D721Med (cell line): ENCODE results near the gene ETV2.
A peak's percentile ranks its signal among the peaks of the same experiment; 100 is the strongest.

Experiments
- DNase-seq: peaks from one replicate; pipeline ENCODE4 v3.0.0; 2011; ENCODE audit warnings: low spot score; ENCODE audit not compliant: insufficient read length
- FAIRE-seq: peaks from 2 replicates; lab custom pipeline; 2011; peaks lifted over from hg19 to GRCh38; lab: Jason Lieb, UNC
- TF ChIP-seq, protein P1 (sequence below): IDR thresholded peaks from 2 replicates; pipeline ENCODE4 v1.5.1; 2012; ENCODE audit warnings: mild to moderate bottlenecking, control low read depth; ENCODE audit not compliant: insufficient read depth; ENCODE audit errors: missing control alignments

The ETV2 gene

DNA sequence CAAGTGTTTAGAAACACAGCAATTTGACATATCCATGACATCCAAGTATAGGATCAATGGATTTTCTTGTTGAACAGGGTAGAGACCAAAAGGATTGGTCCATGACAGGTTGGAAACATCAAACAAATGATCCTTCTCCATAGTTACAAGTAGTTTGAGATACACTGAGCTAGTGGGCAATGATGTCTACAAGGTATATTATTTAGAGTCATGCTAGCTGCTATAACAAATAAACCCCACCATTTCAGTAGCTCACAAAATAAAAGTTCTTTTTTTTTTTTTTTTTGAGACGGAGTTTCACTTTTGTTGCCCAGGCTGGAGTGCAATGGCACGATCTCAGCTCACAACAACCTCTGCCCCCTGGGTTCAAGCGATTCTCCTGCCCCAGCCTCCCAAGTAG lies 33.9 kb upstream of the ETV2 start:
- FAIRE-seq (no peak), DNase-seq (no peak)
- TF ChIP-seq, protein P1, sequence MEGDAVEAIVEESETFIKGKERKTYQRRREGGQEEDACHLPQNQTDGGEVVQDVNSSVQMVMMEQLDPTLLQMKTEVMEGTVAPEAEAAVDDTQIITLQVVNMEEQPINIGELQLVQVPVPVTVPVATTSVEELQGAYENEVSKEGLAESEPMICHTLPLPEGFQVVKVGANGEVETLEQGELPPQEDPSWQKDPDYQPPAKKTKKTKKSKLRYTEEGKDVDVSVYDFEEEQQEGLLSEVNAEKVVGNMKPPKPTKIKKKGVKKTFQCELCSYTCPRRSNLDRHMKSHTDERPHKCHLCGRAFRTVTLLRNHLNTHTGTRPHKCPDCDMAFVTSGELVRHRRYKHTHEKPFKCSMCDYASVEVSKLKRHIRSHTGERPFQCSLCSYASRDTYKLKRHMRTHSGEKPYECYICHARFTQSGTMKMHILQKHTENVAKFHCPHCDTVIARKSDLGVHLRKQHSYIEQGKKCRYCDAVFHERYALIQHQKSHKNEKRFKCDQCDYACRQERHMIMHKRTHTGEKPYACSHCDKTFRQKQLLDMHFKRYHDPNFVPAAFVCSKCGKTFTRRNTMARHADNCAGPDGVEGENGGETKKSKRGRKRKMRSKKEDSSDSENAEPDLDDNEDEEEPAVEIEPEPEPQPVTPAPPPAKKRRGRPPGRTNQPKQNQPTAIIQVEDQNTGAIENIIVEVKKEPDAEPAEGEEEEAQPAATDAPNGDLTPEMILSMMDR, result no peak

DNA sequence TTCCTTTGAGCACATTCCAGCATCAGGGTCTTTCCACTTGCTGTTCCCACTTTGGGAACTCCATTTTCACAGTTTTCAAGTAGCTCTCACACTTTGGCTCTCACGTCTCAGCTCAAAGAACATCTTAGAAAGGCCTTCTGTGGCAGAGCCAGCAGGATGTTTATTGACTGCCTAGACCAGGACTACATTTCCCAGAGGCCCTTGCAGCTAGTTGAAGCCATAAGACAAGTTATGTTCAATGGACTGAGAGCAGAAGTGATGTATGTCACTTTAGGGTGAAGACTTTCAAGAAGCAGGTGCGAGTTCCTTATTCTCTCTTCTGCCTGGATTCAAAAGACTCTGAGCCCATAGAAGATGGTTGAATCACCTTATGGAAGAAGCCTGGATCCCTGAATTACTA lies 33.3 kb upstream of the ETV2 start:
- no peak for FAIRE-seq

DNA sequence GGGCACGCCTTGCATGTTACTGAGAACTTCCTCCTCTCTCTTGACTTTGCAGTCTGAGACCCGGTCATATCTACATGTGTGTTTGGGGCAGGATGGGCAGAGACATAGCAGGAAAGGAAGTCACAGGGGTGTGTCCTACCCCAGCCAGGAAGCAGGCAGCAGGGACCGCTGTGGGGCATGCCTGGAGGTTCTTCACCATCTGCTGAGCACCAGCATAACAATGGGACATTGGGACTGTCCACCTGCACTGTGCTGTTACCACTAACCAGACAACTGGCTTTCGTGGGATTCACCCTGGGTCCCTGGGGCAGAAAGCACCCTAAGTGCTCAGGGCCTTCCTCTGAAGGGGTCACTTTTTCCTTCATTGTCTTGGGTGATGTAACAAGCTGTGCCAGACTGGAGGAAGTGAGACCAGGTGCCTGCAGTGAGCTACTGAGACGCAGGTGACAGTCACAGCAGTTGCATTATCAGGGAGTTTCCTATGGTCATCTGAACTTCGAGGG lies 31.6 kb upstream of the ETV2 start:
- TF ChIP-seq, protein P1, result no peak
- FAIRE-seq (no peak), DNase-seq (no peak)

More for the DNA sequence above, 33.3 kb upstream of the ETV2 start:
- TF ChIP-seq, protein P1, result no peak
- DNase-seq, result no peak

DNA sequence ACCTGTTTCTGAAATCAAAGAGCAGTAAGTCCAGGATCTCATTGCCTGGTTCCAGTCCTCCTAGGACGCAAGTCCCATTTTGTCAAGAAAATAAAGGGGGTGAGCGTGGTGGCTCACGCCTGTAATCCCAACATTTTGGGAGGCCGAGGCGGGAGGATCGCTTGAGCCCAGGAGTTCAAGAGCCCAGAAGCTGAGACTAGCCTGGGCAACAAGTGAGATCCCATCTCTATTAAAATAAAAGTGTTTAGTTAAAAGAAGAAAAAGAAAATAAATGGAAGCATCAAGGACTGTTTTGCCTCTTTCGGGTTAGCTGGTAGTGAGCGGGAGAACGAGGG lies 29.4 kb upstream of the ETV2 start:
- TF ChIP-seq, protein P1, result no peak
- no peak for DNase-seq
- FAIRE-seq, result no peak

DNA sequence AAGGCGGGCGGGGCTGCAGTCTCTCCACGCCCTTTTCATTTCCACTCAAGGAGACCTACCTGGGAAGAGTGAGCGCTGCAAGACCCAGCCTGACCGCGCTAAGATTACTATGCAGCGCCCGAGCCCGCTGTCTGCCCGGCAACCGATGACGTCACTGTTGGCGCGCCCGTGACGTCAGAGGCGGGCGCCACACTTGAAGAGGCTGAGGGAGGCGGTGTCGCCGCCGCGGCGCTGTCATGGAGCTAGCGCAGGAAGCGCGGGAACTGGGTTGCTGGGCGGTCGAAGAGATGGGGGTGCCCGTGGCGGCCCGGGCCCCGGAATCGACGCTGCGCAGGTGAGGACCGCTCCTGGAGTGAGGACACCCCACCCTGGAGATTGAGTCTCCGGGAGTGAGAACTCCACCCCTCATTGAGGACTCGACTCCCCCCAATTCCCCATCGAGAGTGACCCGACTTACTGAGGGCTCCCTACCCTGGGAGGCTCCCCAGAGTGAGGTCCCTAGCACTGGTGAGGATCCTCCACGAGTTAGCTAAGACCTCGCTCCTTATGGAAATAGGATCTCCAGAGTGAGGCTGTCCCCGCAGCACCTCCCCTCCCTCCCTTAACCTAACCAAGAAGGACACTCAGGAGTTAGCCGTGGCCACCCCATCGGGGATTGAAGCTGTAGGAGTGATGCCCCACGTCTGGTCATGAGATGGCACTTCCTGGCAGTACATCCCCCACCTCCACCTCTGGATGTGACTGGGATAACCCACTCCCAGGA lies 28.8 kb upstream of the ETV2 start, which contains the start of gene HAUS5:
HAUS5 (plus strand) TSS at position 177 of the 763 bp plus-strand sequence; CDS start at position 237, 60 bp downstream.
- FAIRE-seq (no peak), DNase-seq (peak; percentile 85)
- TF ChIP-seq, protein P1, result no peak

DNA sequence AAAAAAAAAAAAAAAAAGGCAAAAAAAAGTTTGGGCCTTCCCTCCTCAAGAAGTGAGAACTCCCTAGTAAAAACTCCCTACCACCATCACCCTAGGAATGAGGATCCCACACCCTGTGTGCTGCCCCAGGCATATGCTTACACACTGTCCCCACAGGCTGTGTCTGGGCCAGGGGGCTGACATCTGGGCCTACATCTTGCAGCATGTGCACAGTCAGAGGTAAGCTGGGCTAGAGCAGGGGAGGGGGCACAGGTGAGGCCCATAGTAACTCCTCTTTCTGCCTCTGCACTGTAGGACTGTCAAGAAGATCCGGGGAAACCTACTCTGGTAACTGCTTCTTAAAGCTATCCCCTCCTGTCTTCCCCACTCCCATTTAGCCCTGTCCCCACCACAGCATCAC lies 28.0 kb upstream of the ETV2 start:
- DNase-seq (no peak), FAIRE-seq (no peak)
- TF ChIP-seq, protein P1, result no peak

DNA sequence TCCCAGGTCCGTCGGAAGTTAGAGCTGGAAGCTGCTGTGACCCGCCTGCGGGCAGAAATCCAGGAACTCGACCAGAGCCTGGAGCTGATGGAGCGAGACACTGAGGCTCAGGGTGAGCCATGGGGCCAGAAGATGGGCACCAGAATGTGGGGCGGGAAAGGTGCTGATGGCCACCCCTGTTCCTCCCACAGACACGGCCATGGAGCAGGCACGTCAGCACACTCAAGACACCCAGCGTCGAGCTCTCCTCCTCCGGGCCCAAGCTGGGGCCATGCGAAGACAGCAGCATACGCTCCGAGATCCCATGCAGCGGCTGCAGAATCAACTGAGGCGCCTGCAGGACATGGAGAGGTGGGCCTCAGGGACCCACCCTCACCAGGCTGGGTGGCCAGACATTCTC lies 26.5 kb upstream of the ETV2 start:
- DNase-seq, result no peak
- TF ChIP-seq, protein P1, result no peak
- FAIRE-seq, result no peak
